Loucy (cell line): ENCODE data around the gene GNAZ.

Experiments
- EZH2phosphoT487 ChIP-seq: fragments of 200-600 bp; IDR thresholded peaks from 2 replicates; pipeline ENCODE4 v1.6.1; 2018; ENCODE audit warnings: antibody characterized with exemption, mild to moderate bottlenecking, moderate library complexity, borderline replicate concordance
- TF ChIP-seq, protein P1 (sequence below): fragments of 200-600 bp; sonication (generic); conservative IDR thresholded peaks from 2 replicates; pipeline ENCODE4 v1.5.1; 2014; ENCODE audit warnings: mild to moderate bottlenecking, antibody characterized with exemption, low read length

DNA sequence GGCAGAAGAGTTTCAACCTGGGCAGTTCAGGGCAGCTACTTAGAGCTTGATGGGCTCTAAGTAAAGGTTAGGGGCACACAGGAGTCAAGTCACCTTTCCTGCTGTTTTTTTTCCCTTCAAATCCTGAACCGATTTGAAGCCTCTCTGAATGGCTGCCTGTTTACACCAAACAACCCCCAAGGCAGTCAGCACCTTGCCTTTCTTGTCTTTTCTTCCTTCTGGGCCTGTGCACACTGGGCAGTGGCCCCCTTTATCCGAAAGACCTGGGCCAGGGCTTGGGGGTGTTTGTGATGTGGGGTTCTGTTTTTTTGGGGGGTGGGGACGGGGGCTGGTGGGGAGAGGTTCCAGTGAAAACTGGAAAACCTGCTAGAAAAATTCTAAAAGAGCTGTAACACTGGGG, 67.1 kb downstream of the GNAZ start:
- TF ChIP-seq, protein P1, sequence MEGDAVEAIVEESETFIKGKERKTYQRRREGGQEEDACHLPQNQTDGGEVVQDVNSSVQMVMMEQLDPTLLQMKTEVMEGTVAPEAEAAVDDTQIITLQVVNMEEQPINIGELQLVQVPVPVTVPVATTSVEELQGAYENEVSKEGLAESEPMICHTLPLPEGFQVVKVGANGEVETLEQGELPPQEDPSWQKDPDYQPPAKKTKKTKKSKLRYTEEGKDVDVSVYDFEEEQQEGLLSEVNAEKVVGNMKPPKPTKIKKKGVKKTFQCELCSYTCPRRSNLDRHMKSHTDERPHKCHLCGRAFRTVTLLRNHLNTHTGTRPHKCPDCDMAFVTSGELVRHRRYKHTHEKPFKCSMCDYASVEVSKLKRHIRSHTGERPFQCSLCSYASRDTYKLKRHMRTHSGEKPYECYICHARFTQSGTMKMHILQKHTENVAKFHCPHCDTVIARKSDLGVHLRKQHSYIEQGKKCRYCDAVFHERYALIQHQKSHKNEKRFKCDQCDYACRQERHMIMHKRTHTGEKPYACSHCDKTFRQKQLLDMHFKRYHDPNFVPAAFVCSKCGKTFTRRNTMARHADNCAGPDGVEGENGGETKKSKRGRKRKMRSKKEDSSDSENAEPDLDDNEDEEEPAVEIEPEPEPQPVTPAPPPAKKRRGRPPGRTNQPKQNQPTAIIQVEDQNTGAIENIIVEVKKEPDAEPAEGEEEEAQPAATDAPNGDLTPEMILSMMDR: no peak
- TF ChIP-seq EZH2phosphoT487: no peak
